B cell (primary cell): ENCODE results near the gene STRIP1. TPM values are rescaled to one million over a fixed set of nuclear protein-coding genes. Genes with fewer than 3 reads are reported as not detected.

Experiments
- ATAC-seq: fragments of 200-7000 bp; cut with Tn5 transposase; one replicate; pipeline ENCODE4 v1.10.0; 2021; ENCODE audit warnings: low read depth, mild to moderate bottlenecking, moderate number of reproducible peaks, moderate library complexity
- CTCF ChIA-PET: fragments of 350-600 bp; sonication (Branson Sonifier 250); formaldehyde crosslinking; loops from one replicate; lab custom pipeline; 2021; ENCODE audit warnings: antibody characterized with exemption, inconsistent platforms; lab: Charles Lee
- POLR2A ChIA-PET: fragments of 350-600 bp; sonication (Branson Sonifier 250); formaldehyde crosslinking; loops from one replicate; lab custom pipeline; 2021; ENCODE audit warnings: antibody characterized with exemption; lab: Charles Lee
- DNase-seq: peaks from one replicate; pipeline ENCODE4 v3.0.0; 2013
- H2AFZ ChIP-seq: 2 replicates; pipeline ENCODE4 v1.6.1; 2012; ENCODE audit warnings: mild to moderate bottlenecking, low read depth, low read length; ENCODE audit not compliant: insufficient read depth, poor library complexity, severe bottlenecking
- H3K27ac ChIP-seq, 2 donors: 1 replicate in 1 of 2; 2 replicates in 1 of 2; pipeline ENCODE4 v1.5.1; 2012 to 2013; ENCODE audit warnings: low read length in 2 of 2, mild to moderate bottlenecking in 2 of 2, moderate library complexity in 1 of 2
- H3K27me3 ChIP-seq, 4 experiments: fragments of 200-600 bp in 1 of 4; sonication (generic) in 1 of 4; replicated peaks in 1 of 4; 1 replicate in 2 of 4; 2 replicates in 2 of 4; pipeline versions ENCODE4 v1.6.1 to v1.7.0; 2013 to 2016; ENCODE audit warnings: low read length in 3 of 4, mild to moderate bottlenecking in 2 of 4, mixed read lengths in 1 of 4, moderate library complexity in 1 of 4; ENCODE audit not compliant: insufficient read depth in 4 of 4, control insufficient read depth in 3 of 4; ENCODE audit errors: control extremely low read depth in 1 of 4
- H3K36me3 ChIP-seq, 2 experiments: replicated peaks in 1 of 2; 1 replicate in 1 of 2; 2 replicates in 1 of 2; pipeline versions ENCODE4 v1.6.1 to v1.7.1; 2013; ENCODE audit warnings: low read length in 1 of 2; ENCODE audit not compliant: insufficient read depth in 2 of 2, control insufficient read depth in 1 of 2; ENCODE audit errors: control extremely low read depth in 1 of 2, extremely low read depth in 1 of 2
- H3K4me1 ChIP-seq, 2 donors: fragments of 200-600 bp in 1 of 2; sonication (generic) in 1 of 2; 1 replicate in 1 of 2; 2 replicates in 1 of 2; pipeline versions ENCODE4 v1.5.1 to v1.6.1; 2013 to 2017; ENCODE audit warnings: low read length in 2 of 2; ENCODE audit not compliant: control insufficient read depth in 2 of 2, insufficient read depth in 2 of 2
- H3K4me2 ChIP-seq: replicated peaks from 2 replicates; pipeline ENCODE3; 2012; ENCODE audit warnings: mild to moderate bottlenecking, low read depth, low read length; ENCODE audit not compliant: poor library complexity, severe bottlenecking
- H3K4me3 ChIP-seq, 5 experiments: fragments of 200-600 bp in 1 of 5; sonication (generic) in 1 of 5; 1 replicate in 3 of 5; 2 replicates in 2 of 5; pipeline versions ENCODE4 v1.5.1 to v1.7.0; 2011 to 2016; ENCODE audit warnings: low read length in 4 of 5, mild to moderate bottlenecking in 4 of 5, low read depth in 2 of 5, control low read depth in 1 of 5, moderate library complexity in 1 of 5; ENCODE audit not compliant: insufficient read depth in 1 of 5; ENCODE audit errors: control extremely low read depth in 1 of 5, extremely low read depth in 1 of 5
- H3K79me2 ChIP-seq: fragments of 200-600 bp; sonication (generic); one replicate; pipeline ENCODE4 v1.6.0; 2016; ENCODE audit warnings: low read length; ENCODE audit not compliant: control insufficient read depth, insufficient read depth
- H3K9ac ChIP-seq: fragments of 200-600 bp; sonication (generic); 2 replicates; pipeline ENCODE4 v1.6.1; 2017; ENCODE audit warnings: mild to moderate bottlenecking, low read length, moderate library complexity
- H3K9me3 ChIP-seq, 3 donors: one replicate each; pipeline versions ENCODE4 v1.6.1 to v1.7.1; 2013; ENCODE audit warnings: low read length in 2 of 3; ENCODE audit not compliant: control insufficient read depth in 2 of 3, insufficient read depth in 1 of 3; ENCODE audit errors: control extremely low read depth in 1 of 3
- H4K20me1 ChIP-seq: 2 replicates; pipeline ENCODE4 v1.6.0; 2012; ENCODE audit warnings: mild to moderate bottlenecking, low read length; ENCODE audit not compliant: insufficient read depth, control insufficient read depth, poor library complexity, severe bottlenecking
- H3K27ac Mint-ChIP-seq: one replicate; pipeline ENCODE4 v1.8.0; 2021; ENCODE audit warnings: mixed read lengths
- H3K27me3 Mint-ChIP-seq: one replicate; pipeline ENCODE4 v1.8.0; 2021; ENCODE audit warnings: mixed read lengths
- H3K4me1 Mint-ChIP-seq: one replicate; pipeline ENCODE4 v1.8.0; 2021; ENCODE audit warnings: mixed read lengths
- H3K4me3 Mint-ChIP-seq: one replicate; pipeline ENCODE4 v1.8.0; 2021; ENCODE audit warnings: mixed read lengths
- H3K9me3 Mint-ChIP-seq: one replicate; pipeline ENCODE4 v1.8.0; 2022; ENCODE audit warnings: mixed read lengths; ENCODE audit not compliant: insufficient read depth
- EZH2 ChIP-seq: IDR thresholded peaks from 2 replicates; pipeline ENCODE4 v1.6.1; 2012; ENCODE audit warnings: borderline replicate concordance, low read depth, mild to moderate bottlenecking, moderate library complexity, low read length; ENCODE audit not compliant: insufficient read depth, poor library complexity, severe bottlenecking
- WGBS: methylation state at CpG from one replicate; pipeline ENCODE4 v1.1.5; 2013; ENCODE audit warnings: missing lambda C conversion rate; ENCODE audit not compliant: insufficient coverage; 5-methylcytosine and 5-hydroxymethylcytosine counted together
- intact Hi-C: fragments of 100-400 bp; cut with micrococcal nuclease; formaldehyde crosslinking; loops from one replicate; pipeline ENCODE4 v1.10.0; 2022
- polyA plus RNA-seq: library from polyadenylated mRNA; depleted of rRNA; stranded (reverse); fragments of >200 nt; gene quantifications from 2 replicates; pipeline ENCODE4 v1.2.3, GENCODE V29; 2012
- total RNA-seq, 2 donors: library from RNA; stranded (reverse); fragments of 120-200 nt in 1 of 2; gene quantifications; 1 replicate in 1 of 2; 2 replicates in 1 of 2; pipeline versions ENCODE4 v1.2.3 to v1.2.4, GENCODE V29; 2013 to 2022
- TF ChIP-seq, protein P1 (sequence below): fragments of 200-600 bp; IDR thresholded peaks from one replicate; pipeline ENCODE4 v1.8.0; 2022; ENCODE audit warnings: antibody characterized with exemption, mild to moderate bottlenecking

The STRIP1 gene
- total and polyA plus RNA-seq, 2 donors (not counting 1 experiment from before 2014, with no cell fraction given): 41.5 to 105 TPM

DNA sequence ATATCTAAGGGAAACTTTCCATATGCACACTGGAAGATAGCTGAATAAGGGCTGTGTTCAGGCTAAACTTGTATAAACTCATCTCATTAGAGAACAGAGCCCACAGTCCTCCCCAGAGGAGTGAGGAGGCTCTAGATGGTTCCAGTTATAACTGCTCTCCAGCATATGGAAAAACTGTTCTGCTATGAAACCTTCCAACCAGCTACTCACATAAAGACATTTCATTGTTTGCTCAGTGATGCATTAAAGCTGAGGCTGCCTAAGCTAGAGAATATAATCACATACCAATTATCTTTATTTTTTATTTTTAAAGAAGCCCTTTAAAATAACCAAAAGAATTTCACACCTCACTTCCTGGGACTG, 36.6 kb upstream of the STRIP1 start:
- H3K4me3 Mint-ChIP-seq: no peak overlapping the region
- intact Hi-C loops: no loop called here
- ATAC-seq (no peak), DNase-seq (no peak)
- H3K27me3 Mint-ChIP-seq: no peaks in the 10 kb centered on the region
- no peak overlapping the region for H3K27ac Mint-ChIP-seq
- H2AFZ ChIP-seq: no peak overlapping the region
- ChIA-PET POLR2A (no interaction called here), CTCF (interaction anchor here (1.0 to 2.1 kb wide), 3 partner anchors 9 to 13 kb away, joined by 3 to 11 read pairs (median 5); partner anchors contain the start of gene AHCYL1)
- peaks cover 49% of the 10 kb centered on the region for H3K79me2 ChIP-seq
- no peak overlapping the region for H3K4me3 ChIP-seq
- no peak overlapping the region for H3K4me2 ChIP-seq
- H3K9ac ChIP-seq: no peak overlapping the region
- peaks cover 6% of the 10 kb centered on the region for H3K4me1 Mint-ChIP-seq
- H3K36me3 ChIP-seq: peaks cover 8 to 12% of the 10 kb centered on the region in 2 experiments
- TF ChIP-seq, protein P1, sequence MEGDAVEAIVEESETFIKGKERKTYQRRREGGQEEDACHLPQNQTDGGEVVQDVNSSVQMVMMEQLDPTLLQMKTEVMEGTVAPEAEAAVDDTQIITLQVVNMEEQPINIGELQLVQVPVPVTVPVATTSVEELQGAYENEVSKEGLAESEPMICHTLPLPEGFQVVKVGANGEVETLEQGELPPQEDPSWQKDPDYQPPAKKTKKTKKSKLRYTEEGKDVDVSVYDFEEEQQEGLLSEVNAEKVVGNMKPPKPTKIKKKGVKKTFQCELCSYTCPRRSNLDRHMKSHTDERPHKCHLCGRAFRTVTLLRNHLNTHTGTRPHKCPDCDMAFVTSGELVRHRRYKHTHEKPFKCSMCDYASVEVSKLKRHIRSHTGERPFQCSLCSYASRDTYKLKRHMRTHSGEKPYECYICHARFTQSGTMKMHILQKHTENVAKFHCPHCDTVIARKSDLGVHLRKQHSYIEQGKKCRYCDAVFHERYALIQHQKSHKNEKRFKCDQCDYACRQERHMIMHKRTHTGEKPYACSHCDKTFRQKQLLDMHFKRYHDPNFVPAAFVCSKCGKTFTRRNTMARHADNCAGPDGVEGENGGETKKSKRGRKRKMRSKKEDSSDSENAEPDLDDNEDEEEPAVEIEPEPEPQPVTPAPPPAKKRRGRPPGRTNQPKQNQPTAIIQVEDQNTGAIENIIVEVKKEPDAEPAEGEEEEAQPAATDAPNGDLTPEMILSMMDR: no peak
- TF ChIP-seq EZH2: no peak
- H3K9me3 Mint-ChIP-seq: no peaks in the 10 kb centered on the region
- H3K27ac ChIP-seq: no peak overlapping the region
- H3K9me3 ChIP-seq: no peaks in the 10 kb centered on the region
- no peaks in the 10 kb centered on the region for H3K4me1 ChIP-seq
- H4K20me1 ChIP-seq: peaks cover 29% of the 10 kb centered on the region
- no peaks in the 10 kb centered on the region for H3K27me3 ChIP-seq

DNA sequence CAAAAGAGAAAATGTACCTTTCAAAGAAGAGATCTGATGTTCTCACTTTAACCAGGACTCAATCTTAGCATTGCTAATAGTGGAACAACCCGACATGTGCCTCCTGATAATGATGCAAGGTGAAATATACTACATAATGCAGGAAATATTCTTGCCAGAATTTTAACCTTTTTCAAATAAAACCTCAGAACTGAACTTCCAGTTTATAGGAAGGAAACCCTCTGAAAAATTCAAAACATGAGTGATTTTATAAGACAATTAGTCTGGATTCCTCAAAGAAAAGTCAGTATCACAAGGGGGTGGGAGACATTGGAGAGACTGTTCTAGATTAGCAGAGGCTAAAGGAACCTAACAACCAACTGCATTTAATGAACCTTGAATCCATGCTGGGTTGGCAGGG, 31.7 kb upstream of the STRIP1 start:
- no peak overlapping the region for H3K4me2 ChIP-seq
- no peak for ATAC-seq
- peaks cover 43% of the 10 kb centered on the region for H3K79me2 ChIP-seq

More for the DNA sequence above, 31.7 kb upstream of the STRIP1 start:
- WGBS: no CpG with 5 or more reads among the region's 1 CpG
- H3K4me1 ChIP-seq: peaks cover 10 to 11% of the 10 kb centered on the region in 2 donors
- no peaks in the 10 kb centered on the region for H3K9me3 Mint-ChIP-seq
- DNase-seq: no peak
- no peak overlapping the region for H2AFZ ChIP-seq
- H3K4me3 Mint-ChIP-seq: no peak overlapping the region
- H3K27ac Mint-ChIP-seq: no peak overlapping the region
- H3K4me3 ChIP-seq: no peak overlapping the region
- no peaks in the 10 kb centered on the region for H3K27me3 ChIP-seq
- H3K27ac ChIP-seq: no peak overlapping the region
- ChIA-PET CTCF (no interaction called here), POLR2A (no interaction called here)
- no peak overlapping the region for H3K9ac ChIP-seq
- no peaks in the 10 kb centered on the region for H4K20me1 ChIP-seq
- H3K4me1 Mint-ChIP-seq: peaks cover 38% of the 10 kb centered on the region
- intact Hi-C loops: no loop called here
- no peaks in the 10 kb centered on the region for H3K9me3 ChIP-seq
- no peaks in the 10 kb centered on the region for H3K27me3 Mint-ChIP-seq
- TF ChIP-seq, protein P1: no peak
- TF ChIP-seq EZH2: no peak
- no peaks in the 10 kb centered on the region for H3K36me3 ChIP-seq
